ENCODE data around the gene PDIA6.

DNA sequence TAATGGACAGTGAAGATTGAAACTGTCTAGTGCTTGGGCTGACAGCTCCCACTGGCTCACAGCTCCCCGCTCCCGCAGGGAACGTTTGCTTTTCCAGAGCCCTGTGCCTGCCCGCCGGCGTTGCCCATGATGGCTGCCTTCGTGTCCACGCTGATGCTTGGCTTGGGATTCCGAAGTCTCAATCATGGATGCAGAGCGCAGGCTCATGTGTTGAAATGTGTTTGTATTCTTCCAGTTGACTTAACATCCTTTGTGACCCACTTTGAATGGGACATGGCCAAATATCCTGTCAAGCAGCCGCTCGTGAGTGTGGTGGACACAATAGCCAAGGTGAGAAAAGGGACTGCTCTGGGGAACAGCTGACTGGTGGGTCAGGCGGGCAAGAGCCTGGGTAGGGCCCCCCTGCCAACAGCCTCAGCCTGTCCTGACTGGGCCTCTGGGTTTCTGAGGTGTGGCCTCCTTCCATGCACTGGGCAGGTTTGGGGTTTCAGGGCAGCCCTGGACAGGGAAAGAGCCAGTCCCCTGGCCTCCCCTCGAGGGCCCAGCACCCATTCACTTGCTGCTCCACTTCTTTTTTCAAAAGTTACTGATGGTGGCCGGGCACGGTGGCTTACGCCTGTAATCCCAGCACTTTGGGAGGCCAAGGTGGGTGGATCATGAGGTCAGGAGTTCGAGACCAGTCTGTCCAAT is 48.3 kb downstream of the PDIA6 start:
- TF ChIP-seq, protein P1, sequence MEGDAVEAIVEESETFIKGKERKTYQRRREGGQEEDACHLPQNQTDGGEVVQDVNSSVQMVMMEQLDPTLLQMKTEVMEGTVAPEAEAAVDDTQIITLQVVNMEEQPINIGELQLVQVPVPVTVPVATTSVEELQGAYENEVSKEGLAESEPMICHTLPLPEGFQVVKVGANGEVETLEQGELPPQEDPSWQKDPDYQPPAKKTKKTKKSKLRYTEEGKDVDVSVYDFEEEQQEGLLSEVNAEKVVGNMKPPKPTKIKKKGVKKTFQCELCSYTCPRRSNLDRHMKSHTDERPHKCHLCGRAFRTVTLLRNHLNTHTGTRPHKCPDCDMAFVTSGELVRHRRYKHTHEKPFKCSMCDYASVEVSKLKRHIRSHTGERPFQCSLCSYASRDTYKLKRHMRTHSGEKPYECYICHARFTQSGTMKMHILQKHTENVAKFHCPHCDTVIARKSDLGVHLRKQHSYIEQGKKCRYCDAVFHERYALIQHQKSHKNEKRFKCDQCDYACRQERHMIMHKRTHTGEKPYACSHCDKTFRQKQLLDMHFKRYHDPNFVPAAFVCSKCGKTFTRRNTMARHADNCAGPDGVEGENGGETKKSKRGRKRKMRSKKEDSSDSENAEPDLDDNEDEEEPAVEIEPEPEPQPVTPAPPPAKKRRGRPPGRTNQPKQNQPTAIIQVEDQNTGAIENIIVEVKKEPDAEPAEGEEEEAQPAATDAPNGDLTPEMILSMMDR (IDR thresholded peaks at IDR 0.05 in 2 of 3, conservative IDR thresholded peaks at IDR 0.05 in 1 of 3; ENCODE audit: borderline replicate concordance in 1 of 3, insufficient read depth in 1 of 3, low read depth in 2 of 3, low read length in 2 of 3): no peak
- TF ChIP-seq EZH2 (IDR thresholded peaks at IDR 0.05): no peak
- TF ChIP-seq TCF7L2 (IDR thresholded peaks at IDR 0.05; ENCODE audit: borderline replicate concordance, extremely low read depth, insufficient read depth, insufficient read length): no peak
